HepG2 (cell line): ENCODE results near the gene ARAP3. TPM values are rescaled to one million over a fixed set of nuclear protein-coding genes. Genes with fewer than 3 reads are reported as not detected.

Experiments used
- ARID2 ChIP-seq: sonication (generic); formaldehyde crosslinking; IDR thresholded peaks from 2 replicates; pipeline ENCODE4 v1.8.1; 2022; ENCODE audit warnings: mild to moderate bottlenecking, missing genetic modification reagents, borderline replicate concordance
- ATAD3A ChIP-seq: sonication (generic); formaldehyde crosslinking; IDR thresholded peaks from 2 replicates; pipeline ENCODE4 v1.4.0; 2020; ENCODE audit warnings: missing genetic modification reagents
- CCDC6 ChIP-seq: sonication (generic); formaldehyde crosslinking; IDR thresholded peaks from 2 replicates; pipeline ENCODE4 v1.8.1; 2022; ENCODE audit warnings: mild to moderate bottlenecking, missing genetic modification reagents, moderate library complexity
- GTF3A ChIP-seq: sonication (generic); formaldehyde crosslinking; conservative IDR thresholded peaks from 2 replicates; pipeline ENCODE4 v1.4.0; 2020; ENCODE audit warnings: mild to moderate bottlenecking, missing genetic modification reagents
- HHEX ChIP-seq: IDR thresholded peaks from 2 replicates; pipeline ENCODE4 v1.6.1; 2016; ENCODE audit warnings: control low read depth
- KAT8 ChIP-seq: IDR thresholded peaks from 2 replicates; pipeline ENCODE4 v1.6.1; 2016; ENCODE audit warnings: missing genetic modification reagents, missing compliant biosample characterization
- MIER2 ChIP-seq: IDR thresholded peaks from 2 replicates; pipeline ENCODE4 v1.6.1; 2016; ENCODE audit warnings: missing biosample characterization, missing genetic modification reagents
- PCBP1 ChIP-seq: fragments of 200-400 bp; formaldehyde crosslinking; IDR thresholded peaks from 2 replicates; pipeline ENCODE4 v1.6.1; 2017; ENCODE audit warnings: mild to moderate bottlenecking, low read depth, low read length, borderline replicate concordance
- SALL1 ChIP-seq: sonication (generic); formaldehyde crosslinking; IDR thresholded peaks from 2 replicates; pipeline ENCODE4 v1.8.0; 2022; ENCODE audit warnings: mild to moderate bottlenecking, missing genetic modification reagents
- SALL2 ChIP-seq: sonication (generic); formaldehyde crosslinking; IDR thresholded peaks from 2 replicates; pipeline ENCODE4 v1.8.1; 2023; ENCODE audit warnings: mild to moderate bottlenecking, missing genetic modification reagents, inconsistent platforms
- SRY ChIP-seq: sonication (generic); formaldehyde crosslinking; IDR thresholded peaks from 2 replicates; pipeline ENCODE4 v1.8.0; 2022; ENCODE audit warnings: mild to moderate bottlenecking, missing genetic modification reagents
- TAF1 ChIP-seq: sonication (generic); formaldehyde crosslinking; IDR thresholded peaks from 2 replicates; pipeline ENCODE4 v1.4.0; 2020; ENCODE audit warnings: missing genetic modification reagents
- TCF7L2 ChIP-seq: IDR thresholded peaks from 2 replicates; pipeline ENCODE4 v1.6.1; 2011; ENCODE audit warnings: mild to moderate bottlenecking, low read depth, low read length, moderate library complexity
- ZBTB3 ChIP-seq: sonication (generic); formaldehyde crosslinking; IDR thresholded peaks from 2 replicates; pipeline ENCODE4 v1.4.0; 2020; ENCODE audit warnings: low read depth, mild to moderate bottlenecking, moderate library complexity, missing genetic modification reagents, borderline replicate concordance
- ZKSCAN8 ChIP-seq: IDR thresholded peaks from 2 replicates; pipeline ENCODE4 v1.6.1; 2016; ENCODE audit warnings: borderline replicate concordance, missing genetic modification reagents, missing compliant biosample characterization
- ZNF251 ChIP-seq: sonication (generic); formaldehyde crosslinking; IDR thresholded peaks from 2 replicates; pipeline ENCODE4 v1.9.0; 2021; ENCODE audit warnings: mild to moderate bottlenecking, missing genetic modification reagents
- ZNF451 ChIP-seq: sonication (generic); formaldehyde crosslinking; IDR thresholded peaks from 2 replicates; pipeline ENCODE4 v1.5.0; 2020; ENCODE audit warnings: mild to moderate bottlenecking, missing genetic modification reagents
- ZNF570 ChIP-seq: sonication (generic); formaldehyde crosslinking; IDR thresholded peaks from 2 replicates; pipeline ENCODE4 v1.4.0; 2020; ENCODE audit warnings: mild to moderate bottlenecking, missing genetic modification reagents, borderline replicate concordance
- ZNF670 ChIP-seq: sonication (generic); formaldehyde crosslinking; IDR thresholded peaks from 2 replicates; pipeline ENCODE4 v1.8.0; 2022; ENCODE audit warnings: mild to moderate bottlenecking, missing genetic modification reagents, borderline replicate concordance
- ZNF75D ChIP-seq: sonication (generic); formaldehyde crosslinking; IDR thresholded peaks from 2 replicates; pipeline ENCODE4 v1.8.1; 2023; ENCODE audit warnings: missing genetic modification reagents, mild to moderate bottlenecking, borderline replicate concordance
- polyA plus RNA-seq, 8 experiments: library from polyadenylated mRNA; depleted of rRNA in 3 of 8; stranded (reverse) in 7 of 8; unstranded in 1 of 8; fragments of >200 nt; fragmentation: Illumina TruSeq in 4 of 8; extraction: Trizol in 4 of 8; gene quantifications; 2 replicates each; pipeline versions ENCODE4 v1.2.1 to v1.2.3, GENCODE V29; 2011 to 2016; ENCODE audit warnings: low read depth in 4 of 8, missing spikeins in 1 of 8, mixed read lengths in 1 of 8; ENCODE audit not compliant: insufficient read depth in 1 of 8
- total RNA-seq, 5 experiments: library from RNA; depleted of rRNA; stranded (reverse); fragments of >200 nt; fragmentation: Illumina TruSeq; extraction: Trizol; gene quantifications; 2 replicates each; pipeline ENCODE4 v1.2.3, GENCODE V29; 2016; ENCODE audit warnings: low read depth in 1 of 5
- TF ChIP-seq, protein P1 (sequence below): sonication (generic); formaldehyde crosslinking; IDR thresholded peaks from 2 replicates; pipeline ENCODE4 v1.4.0; 2020; ENCODE audit warnings: mild to moderate bottlenecking, missing genetic modification reagents
- TF ChIP-seq, protein P2 (sequence below): IDR thresholded peaks from 2 replicates; pipeline ENCODE4 v1.6.1; 2016; ENCODE audit warnings: low read depth, borderline replicate concordance
- TF ChIP-seq, protein P3 (sequence below): sonication (generic); formaldehyde crosslinking; IDR thresholded peaks from 2 replicates; pipeline ENCODE4 v1.5.0; 2020; ENCODE audit warnings: missing genetic modification reagents
- TF ChIP-seq, protein P4 (sequence below): sonication (generic); formaldehyde crosslinking; conservative IDR thresholded peaks from 2 replicates; pipeline ENCODE4 v1.8.0; 2022; ENCODE audit warnings: missing genetic modification reagents

ARAP3 gene
- total and polyA plus RNA-seq, 2 of the 13 experiments (the other 11 are each of a cell fraction or from before 2014, with no cell fraction given): 0.25 TPM; not detected in 1

DNA sequence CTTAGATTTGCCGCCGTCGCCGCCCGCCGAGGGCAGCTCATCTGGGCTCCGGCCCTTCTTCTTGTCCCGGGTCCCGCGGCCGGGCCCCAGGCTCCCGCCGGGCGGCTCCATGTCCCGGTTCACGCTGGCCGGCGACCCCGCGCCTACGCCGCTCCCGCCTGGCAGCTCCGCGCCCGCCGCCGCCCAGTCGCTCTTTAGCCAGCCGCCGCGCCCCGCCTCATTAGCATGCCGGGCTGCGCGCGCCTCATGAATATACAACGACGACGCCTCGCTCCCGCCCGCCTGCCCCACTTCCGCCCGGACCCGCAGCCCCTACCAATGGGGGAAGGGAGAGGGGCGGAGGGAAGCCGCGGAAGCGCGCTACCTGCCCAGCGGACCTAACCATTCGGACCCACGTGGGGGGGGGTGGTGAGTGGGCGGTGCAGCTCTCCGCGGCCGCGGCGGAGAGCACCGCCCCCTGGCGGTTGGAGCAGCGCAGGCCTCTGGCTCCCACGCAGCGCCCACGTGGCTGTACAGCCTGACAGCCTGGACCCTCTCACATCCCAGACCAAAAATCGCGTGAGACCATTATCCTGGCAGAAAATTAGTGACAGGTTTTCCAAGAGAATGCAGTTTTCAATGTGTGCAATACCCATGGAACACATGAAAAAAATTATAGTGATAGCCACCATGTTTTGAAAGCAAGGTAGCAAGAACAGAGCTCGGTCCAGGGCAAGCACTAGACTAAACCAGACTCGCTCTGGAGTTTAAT lies 63.1 kb downstream of the ARAP3 start, which contains the start of gene DIAPH1 (continued):
- TF ChIP-seq ATAD3A (no peak), ARID2 (CRISPR knock-in tag) (no peak), SALL1 (peak; percentile 92), GTF3A (CRISPR knock-in tag) (no peak), CCDC6 (peak; percentile 97), TAF1 (CRISPR knock-in tag) (peak; percentile 64; the same call in 1 of the 2 replicates), ZBTB3 (CRISPR knock-in tag) (no peak), SRY (CRISPR knock-in tag) (no peak), PCBP1 (0 out of 2 replicates have a peak, but pooled peaks have one; percentile 46), ZNF670 (CRISPR knock-in tag) (peak; percentile 96), ZNF251 (CRISPR knock-in tag) (no peak), SALL2 (CRISPR knock-in tag) (peak; percentile 96; the same call in 1 of the 2 replicates), MIER2 (0 out of 2 replicates have a peak, but pooled peaks have one; percentile 25), ZNF75D (CRISPR knock-in tag) (no peak), TCF7L2 (no peak), HHEX (CRISPR knock-in tag) (no peak), ZNF570 (CRISPR knock-in tag) (no peak; the same call in 1 of the 2 replicates), ZNF451 (CRISPR knock-in tag) (peak; percentile 90; the same call in 1 of the 2 replicates), ZKSCAN8 (CRISPR knock-in tag) (peak; percentile 36; the same call in 1 of the 2 replicates), KAT8 (peak; percentile 88)
- TF ChIP-seq, protein P1, sequence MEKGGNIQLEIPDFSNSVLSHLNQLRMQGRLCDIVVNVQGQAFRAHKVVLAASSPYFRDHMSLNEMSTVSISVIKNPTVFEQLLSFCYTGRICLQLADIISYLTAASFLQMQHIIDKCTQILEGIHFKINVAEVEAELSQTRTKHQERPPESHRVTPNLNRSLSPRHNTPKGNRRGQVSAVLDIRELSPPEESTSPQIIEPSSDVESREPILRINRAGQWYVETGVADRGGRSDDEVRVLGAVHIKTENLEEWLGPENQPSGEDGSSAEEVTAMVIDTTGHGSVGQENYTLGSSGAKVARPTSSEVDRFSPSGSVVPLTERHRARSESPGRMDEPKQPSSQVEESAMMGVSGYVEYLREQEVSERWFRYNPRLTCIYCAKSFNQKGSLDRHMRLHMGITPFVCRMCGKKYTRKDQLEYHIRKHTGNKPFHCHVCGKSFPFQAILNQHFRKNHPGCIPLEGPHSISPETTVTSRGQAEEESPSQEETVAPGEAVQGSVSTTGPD (CRISPR knock-in tag): no peak
- TF ChIP-seq, protein P2, sequence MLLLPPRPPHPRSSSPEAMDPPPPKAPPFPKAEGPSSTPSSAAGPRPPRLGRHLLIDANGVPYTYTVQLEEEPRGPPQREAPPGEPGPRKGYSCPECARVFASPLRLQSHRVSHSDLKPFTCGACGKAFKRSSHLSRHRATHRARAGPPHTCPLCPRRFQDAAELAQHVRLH (CRISPR knock-in tag): peak; percentile 79; the same call in 1 of the 2 replicates
- TF ChIP-seq, protein P3, sequence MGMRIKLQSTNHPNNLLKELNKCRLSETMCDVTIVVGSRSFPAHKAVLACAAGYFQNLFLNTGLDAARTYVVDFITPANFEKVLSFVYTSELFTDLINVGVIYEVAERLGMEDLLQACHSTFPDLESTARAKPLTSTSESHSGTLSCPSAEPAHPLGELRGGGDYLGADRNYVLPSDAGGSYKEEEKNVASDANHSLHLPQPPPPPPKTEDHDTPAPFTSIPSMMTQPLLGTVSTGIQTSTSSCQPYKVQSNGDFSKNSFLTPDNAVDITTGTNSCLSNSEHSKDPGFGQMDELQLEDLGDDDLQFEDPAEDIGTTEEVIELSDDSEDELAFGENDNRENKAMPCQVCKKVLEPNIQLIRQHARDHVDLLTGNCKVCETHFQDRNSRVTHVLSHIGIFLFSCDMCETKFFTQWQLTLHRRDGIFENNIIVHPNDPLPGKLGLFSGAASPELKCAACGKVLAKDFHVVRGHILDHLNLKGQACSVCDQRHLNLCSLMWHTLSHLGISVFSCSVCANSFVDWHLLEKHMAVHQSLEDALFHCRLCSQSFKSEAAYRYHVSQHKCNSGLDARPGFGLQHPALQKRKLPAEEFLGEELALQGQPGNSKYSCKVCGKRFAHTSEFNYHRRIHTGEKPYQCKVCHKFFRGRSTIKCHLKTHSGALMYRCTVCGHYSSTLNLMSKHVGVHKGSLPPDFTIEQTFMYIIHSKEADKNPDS (CRISPR knock-in tag): no peak
- TF ChIP-seq, protein P4, sequence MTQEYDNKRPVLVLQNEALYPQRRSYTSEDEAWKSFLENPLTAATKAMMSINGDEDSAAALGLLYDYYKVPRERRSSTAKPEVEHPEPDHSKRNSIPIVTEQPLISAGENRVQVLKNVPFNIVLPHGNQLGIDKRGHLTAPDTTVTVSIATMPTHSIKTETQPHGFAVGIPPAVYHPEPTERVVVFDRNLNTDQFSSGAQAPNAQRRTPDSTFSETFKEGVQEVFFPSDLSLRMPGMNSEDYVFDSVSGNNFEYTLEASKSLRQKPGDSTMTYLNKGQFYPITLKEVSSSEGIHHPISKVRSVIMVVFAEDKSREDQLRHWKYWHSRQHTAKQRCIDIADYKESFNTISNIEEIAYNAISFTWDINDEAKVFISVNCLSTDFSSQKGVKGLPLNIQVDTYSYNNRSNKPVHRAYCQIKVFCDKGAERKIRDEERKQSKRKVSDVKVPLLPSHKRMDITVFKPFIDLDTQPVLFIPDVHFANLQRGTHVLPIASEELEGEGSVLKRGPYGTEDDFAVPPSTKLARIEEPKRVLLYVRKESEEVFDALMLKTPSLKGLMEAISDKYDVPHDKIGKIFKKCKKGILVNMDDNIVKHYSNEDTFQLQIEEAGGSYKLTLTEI (CRISPR knock-in tag): no peak
